Mesenteric fat pad (tissue), 1 donor: ENCODE results near the gene ZFYVE9. TPM values are rescaled to one million over a fixed set of nuclear protein-coding genes. Genes with fewer than 3 reads are reported as not detected.

ENCODE experiments used
- DNase-seq: peaks from one replicate; pipeline ENCODE4 v3.0.0-alpha.2; 2020; ENCODE audit warnings: low spot score
- total RNA-seq: library from RNA; stranded (reverse); fragmentation: NEBNext Ultra II Directional; extraction: Animal tissue kit (Norgen Biotek cat#: 25700); gene quantifications from one replicate; pipeline ENCODE4 v1.2.1, GENCODE V29; 2021
- donor health status: DM: yes; HTN: yes; CAD: no.

Gene ZFYVE9
- total RNA-seq, 1 donor from 2014 or later: 21.1 TPM

DNA sequence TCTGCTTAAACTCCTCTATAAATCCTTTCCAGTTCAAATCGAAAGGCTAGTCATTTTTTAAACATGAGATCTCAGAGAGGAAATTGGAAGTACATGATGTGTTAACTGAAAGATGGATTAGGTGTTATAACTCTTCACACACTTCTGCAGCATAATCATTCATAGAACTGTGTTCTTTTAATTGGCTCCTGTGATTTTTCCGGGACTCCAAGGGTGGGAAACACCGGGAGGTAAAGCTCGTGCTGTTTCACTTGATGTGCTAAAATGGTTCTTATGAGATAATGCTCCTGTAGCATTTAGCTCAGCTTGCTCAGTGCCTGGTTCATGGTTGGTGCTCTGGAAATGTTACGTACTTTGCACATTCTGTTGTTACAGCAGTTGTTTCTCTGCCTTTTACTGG is 183.9 kb downstream of the ZFYVE9 start:
- no peak for DNase-seq

DNA sequence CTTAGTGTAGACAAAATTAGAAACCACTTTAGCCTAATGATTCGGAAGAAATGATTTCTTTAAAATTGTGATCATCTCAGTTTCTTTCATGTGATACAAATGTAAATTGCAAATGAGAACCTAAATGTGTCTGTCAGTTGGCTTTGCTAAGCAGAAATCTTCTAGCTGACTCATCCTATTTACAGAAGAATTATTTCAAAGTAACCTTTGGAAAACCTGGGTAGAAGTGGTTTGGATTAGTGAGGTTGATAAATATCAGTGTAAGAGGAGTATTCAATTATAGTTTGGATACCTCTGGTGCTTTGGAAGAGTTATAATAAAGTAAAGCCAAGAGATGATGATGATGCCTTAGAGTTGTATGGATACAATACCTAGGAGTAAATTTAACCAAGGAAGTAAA is 186.7 kb downstream of the ZFYVE9 start:
- DNase-seq: no peak

DNA sequence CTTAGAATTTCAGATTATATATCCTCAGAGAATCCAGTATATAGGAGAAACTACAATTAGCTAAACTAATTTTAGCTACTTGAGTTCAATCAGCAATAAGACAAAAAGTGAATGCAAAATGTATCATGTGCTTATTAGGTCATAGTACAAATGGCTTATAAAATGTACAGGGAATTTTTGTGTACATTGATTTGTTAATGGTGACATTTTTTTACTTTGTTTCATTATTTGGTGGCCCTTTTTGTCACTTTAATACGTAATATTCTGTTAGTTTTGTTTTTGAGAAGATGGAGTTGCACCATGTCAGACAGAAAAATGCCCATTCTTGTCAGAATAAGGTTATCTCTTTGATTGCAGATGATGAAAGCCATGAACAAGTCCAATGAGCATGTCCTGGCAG is 190.5 kb downstream of the ZFYVE9 start:
- no peak for DNase-seq

DNA sequence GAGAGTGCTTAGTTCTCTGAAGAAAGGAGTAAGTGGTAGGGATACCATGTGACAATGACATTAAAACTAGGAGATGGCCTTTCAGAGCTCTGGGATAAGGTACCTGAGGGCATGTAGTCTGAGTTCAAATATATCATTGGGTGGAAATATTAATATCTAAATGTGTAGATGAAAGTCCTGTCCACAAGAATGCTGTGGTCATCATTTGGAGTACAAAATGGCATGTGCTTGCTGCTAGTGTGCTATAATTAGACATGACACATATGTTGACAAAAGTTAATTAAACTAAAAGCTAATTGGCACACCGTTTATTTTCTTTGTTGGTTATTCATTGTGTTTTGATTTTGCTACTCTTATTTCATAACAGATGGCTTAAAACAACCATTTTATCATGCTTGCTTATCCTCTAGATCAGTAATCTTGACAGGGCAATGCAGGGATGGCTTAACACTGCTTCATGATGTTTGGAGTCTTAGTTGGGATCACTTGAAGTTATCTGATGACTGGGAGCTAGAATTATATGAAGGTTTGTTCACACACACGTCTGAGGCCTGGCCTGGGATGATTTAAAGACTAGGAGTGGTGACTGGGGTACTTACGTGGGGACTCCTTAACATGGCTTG is 193.1 kb downstream of the ZFYVE9 start:
- DNase-seq: no peak

DNA sequence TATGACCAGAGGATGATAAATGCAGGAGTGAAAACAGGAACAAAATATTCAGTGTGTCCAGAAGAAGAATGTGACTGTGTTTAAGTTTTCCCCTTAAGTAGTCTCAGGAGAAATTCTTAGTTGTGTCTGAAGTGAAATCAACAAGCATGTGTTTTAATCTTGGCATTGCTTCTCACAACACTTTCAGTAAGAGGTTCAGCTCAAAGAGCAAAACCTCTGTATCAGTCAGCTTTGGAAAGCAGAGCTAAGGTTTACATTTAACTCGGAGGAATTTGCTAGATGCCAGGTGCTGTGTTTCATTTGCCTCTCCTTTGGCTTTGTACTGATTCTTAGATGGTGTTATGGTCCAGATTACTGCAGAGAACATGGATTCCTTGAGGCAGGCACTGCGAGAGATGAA is 195.6 kb downstream of the ZFYVE9 start:
- DNase-seq: no peak

DNA sequence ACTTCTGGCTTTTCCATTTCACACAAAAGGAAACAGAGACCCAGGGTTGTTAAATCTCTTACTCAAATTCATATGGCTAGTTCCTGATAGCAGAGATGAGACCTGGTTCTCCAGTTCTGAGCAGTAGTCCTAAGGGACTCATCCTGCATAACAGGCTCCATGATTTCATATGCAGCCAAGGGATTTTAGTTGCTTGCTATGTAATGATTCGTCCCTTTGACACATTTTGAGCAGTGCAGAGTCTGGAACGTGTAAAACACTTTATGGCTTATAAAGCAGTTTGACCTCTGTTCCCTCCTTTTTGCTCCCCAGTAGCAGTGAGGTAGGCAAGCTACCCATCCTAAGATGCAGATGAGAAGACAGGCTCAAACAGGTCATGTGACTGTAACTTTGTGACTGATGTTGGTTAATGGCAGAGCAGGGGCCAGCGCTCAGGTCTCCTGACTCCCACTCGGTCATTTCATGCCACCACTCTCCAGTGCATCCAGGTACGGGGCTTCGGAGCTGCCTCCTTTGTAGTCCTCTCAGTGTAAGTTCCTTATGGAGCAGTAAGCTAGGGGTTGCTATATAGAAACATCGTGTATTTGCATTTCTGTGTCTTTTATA is 199.9 kb downstream of the ZFYVE9 start:
- no peak for DNase-seq

DNA sequence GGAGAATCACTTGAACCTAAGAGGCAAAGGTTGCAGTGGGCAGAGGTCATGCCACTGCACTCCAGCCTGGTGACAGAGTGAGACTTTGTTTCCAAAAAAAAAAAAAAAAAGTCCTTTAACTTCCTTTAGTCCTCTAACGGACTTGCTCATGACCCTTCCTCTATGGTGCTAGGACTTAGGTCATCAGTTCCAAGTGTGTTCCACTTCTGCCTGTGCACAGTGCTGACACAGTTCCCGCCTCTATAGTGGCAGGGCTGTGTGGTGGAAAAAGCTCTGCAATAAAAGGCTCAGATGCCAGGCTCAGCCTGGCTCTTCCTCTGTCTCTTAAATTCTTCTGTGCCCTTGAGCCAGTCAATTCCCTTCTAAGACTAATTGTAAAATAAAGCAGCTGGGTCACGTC is 202.1 kb downstream of the ZFYVE9 start:
- DNase-seq: no peak

DNA sequence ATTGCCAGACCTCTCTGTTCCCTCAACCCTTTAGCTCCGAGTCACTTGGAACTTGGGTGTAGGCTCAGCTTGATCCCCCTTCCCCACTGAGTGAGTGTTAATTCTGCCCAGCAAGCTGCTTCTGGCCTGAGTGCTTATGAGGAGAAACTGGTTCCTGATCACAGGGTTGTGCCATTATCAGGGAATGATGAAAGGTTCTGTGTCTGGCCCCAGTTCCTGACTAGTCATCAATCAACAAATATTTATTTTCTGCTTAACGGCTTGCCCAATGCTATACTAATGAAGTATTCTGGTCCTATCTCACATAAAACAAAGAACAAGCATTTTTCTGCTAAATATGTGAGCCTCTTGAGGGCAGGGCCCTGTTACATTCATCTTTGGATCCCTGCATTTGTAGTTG is 203.4 kb downstream of the ZFYVE9 start:
- no peak for DNase-seq

DNA sequence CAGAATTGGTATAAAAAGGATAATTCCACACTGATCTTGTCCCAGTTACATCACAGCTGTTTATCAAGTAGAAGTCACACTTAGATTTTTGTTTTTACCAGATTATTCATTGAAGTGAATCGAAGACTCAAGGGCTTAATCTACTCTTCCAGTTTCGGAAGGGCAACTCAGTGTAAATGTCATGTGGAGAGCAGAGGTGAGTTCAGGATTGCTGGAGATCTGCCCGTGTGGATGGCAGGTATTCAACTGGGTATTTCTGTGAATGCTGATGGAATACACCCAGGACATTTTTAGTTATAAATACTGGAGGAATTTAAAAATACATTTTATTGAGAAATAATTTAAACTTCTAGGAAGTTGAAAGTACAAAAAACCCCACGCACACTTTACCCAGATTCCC is 204.8 kb downstream of the ZFYVE9 start:
- no peak for DNase-seq

DNA sequence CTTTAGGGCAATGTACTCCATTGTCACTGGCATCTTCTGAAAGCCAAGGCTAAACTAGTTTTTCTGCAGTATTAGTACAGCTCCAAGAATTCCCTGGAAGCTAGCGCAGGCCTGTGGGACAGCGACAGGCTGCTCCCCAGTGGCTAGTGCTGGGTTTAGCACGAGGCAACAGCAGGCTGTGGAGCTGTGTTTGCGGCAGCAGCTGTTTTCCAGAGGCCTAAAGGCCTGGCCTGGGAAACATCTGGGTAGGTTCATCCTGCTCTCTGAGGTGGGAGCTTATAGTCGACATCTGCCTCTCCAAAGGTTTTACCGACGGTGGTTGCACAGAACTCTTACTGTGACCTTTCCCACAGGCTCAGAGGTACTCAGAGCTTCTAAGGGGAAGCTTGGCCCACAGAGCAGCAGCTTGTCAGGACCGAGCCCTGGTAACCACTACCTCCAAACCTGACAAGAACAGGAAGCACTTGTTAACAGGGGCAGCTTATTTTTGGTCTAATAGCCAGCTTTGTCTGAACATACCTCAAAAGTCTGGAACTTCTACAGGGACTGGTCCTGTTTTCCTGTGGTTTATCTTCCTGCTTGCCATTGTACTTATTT is 206.9 kb downstream of the ZFYVE9 start:
- peak; percentile 55 for DNase-seq

DNA sequence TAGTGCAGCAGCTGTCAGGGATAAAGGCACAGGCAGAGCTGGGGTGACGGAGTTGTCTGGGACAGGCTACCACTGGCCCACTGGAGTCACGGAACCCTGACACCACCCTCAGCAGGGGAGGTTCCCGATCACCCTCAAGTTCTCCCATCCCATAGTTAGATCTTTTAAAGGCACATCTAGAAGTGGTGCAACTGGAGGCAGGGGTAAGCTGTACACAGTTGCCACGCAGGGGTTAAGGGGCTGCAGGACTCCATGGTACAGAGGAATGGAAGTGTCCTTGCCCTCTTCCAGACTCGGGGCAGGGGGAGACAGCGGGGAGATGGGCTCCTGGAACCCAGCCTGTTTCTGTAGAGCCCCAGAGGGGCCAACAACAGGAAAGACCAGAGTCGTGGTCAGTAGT is 210.8 kb downstream of the ZFYVE9 start:
- DNase-seq: no peak

DNA sequence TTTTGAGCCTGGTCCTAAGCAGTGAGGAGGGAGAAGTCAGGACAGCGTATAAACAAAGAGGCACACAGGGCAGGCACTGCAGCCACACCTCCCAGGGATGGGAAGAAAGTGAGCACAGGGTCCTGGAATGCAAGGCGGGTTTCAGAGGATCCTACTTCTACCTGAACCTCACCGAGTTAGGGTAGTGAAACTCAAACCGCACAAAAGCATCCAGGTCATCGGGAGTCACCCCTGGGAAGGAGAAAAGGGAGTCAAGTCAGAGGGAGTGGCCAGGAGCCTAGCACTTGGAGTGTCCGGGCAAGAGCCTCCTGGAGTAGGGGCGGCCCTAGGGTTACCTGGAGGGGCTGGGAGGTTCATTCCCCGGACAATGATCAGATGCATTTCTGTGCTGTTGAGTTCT is 213.5 kb downstream of the ZFYVE9 start:
- no peak for DNase-seq

DNA sequence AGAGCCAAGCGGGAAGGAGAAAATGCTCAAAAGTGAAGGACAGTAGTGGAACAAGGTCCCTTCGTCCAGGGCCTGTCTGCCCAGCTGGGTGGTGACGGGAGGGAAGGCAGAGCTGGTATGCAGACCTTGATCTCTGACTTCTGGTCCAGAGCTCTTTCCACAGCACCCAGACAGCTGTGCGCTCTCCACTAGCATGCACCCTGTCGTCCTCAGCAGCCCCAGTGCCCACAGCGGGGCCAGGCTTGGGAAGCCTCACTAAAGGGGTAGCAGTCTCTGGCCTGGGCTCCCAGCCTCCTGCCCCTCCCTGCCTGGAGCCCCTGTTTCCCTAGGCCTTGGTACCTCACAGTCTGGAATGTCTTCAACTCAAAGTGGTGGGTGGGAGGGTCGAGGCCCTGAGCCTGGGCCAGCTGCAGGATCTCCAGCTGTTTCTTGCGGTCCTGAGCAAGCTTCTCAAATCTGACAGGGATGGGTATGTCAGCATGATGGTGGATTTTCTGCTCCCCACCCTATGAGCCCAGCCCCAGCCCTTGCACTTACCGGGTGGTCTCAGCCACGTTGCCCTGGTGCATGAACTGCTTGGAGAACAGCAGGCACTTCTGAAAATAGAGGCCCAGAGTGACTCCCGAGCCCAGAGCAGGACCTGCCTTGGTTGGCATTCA is 214.1 kb downstream of the ZFYVE9 start:
- no peak for DNase-seq

DNA sequence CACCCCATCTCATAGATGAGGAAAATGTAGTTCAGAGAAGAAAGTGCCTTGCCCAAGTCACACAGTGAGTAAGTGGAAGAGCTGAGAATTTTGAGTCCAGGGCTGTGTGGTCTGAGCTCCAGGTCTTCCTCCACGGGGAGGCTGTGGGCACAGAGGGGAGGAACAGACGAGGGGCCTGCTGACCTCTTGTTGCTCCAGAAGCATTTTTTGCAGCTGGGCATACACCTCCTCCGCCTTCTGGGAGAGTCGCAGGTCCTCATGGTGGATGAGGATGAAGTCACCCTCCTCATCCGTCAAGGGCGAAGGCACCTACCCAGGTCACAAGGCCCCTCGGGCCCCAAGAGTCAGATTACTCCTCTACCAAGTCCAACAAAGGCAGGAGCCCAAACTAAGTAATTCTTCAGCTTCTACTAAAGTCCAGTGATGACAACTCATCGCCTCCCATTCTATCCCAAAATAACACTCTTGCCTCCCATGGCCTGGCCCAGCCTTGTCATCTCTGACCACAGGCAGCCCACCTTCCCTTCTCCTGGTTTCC is 215.0 kb downstream of the ZFYVE9 start:
- DNase-seq: no peak

DNA sequence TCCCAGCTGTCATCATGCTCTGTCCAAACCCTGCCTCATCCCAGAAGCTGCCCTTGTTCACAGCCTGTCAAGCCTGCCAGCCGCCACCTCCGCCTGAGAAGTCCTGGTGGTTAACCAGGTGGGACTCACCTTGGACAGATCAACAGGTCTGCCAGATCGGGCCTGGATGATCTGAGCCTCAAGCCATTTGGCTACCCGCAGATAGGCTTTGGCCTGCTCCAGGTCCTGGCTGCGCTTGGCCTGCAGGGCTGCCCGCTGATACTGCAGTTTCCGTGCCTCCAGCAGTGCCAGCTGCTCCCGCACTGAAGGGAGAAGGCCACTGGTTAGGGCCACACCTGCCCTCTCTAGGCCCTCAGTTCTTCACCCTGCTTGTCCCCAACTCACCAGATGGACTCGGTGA is 215.5 kb downstream of the ZFYVE9 start:
- no peak for DNase-seq

DNA sequence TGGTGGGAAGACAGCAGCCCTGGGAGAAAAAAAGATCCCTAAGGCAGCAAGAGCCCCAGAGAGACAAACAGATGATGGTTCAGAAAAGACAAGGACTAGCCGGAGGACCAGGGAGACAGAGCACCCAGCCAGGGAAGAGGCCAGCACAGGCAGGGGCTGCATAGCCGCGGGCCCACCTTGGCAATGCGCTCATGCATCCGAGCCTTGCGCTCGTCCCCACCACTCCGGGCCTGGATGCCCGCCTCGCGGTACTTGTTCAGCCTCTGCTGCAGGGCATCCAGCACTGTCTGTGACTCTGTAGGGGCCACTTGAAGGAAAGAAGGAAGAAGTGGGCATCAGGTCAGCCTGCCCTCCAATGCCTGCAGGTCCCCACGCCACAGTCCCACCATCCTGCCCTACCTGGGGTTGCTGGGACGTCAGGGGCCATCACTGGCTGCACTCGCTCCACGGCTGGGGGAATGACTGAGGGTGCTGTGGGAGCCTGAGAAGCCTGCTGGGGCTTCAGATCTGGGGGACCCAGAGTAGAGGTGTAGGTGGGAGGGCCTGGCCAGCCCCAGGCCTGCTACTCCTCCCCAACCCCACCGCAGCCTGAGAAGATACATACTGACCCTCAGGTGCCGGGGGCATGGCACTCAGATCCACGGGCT is 217.1 kb downstream of the ZFYVE9 start:
- DNase-seq: no peak

DNA sequence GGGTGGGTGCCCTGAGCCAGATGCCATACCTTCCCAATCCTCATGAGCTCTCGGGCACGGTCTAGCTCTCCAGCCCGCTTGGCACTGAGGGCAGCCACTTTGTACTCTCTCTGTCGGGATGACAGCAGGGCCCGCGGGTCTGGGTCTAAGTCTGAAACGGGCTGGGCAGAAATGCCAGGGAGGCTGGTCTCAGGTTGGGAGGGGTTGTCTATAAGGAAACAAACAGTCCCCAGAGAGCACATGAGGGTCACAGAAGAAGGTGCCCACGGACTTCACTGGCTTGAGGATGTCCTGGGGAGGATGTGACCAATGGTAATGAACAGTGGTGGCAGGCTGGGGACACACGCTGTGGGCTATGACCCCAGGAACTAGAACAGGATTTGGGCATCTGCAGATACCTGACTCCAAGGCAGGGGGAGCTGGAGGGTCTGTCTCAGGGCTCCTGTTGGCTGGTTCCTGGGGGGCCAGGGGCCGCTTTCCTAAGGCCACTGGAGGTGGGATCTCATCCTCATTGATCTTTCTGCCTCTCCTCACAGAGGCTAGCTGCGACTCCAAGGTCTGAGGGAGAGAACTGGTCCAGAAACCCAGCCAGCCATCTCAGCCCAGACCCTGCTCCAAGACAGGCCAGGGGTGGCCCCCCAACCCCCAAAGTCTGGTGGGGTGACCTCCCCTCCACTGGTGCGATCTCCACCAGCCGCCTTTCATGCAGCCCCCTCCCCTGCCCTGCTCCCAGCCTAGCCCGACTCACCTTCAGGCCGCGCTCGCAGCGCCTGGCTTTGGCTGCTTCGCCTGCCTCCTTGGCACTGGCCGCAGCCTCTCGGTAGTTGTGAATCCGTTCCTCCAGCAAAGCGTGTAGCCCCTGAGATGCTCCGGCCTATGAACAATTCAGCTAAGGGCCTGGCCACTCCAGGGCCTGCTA is 218.0 kb downstream of the ZFYVE9 start:
- DNase-seq: no peak

DNA sequence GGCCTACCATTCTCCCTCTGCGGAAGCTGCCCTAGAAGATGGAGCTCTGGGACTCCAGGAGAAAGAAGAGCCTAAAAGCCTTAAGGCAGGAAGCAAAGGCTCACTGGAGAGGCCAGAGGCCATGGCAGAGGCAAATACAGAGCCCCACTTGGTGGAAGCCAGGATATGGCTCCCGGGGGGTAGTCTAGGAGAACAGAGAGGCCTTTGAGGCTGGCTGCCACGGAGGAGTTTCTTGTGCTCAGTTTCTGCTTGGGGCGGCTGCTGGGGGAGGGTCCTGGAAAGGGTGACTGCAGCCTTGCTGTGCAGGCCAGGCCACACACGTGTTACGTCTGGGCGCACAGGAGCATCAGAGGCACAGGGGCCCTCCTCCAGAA is 218.7 kb downstream of the ZFYVE9 start:
- no peak for DNase-seq

DNA sequence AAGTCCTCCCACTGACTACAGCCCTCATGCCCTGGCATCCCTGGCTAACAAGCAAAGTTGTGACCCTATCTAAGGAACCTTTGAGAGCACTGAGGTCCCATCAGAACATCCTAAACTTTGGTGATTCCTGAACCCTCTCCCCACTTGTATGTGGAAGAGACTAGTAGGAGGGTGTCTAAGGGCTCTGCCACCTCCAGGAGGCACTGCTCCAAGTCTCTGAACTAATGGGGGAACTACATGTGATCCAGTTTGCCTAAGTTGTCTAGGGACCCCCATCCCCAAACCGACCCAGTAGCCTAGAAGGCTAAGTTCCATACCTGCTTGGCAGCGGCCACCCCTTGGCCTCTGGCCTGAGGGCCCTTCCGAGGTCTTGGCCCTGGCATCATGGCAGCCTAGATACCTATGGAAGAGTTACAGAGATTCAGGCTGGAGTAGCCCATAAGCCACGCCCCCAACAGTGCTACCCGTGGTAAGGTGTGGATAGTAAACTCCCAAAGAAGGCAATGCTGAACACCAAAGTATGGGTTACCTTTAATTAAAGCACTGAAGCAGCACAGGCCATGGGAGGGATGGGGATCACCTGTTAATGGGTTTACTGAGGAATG is 222.4 kb downstream of the ZFYVE9 start:
- no peak for DNase-seq

DNA sequence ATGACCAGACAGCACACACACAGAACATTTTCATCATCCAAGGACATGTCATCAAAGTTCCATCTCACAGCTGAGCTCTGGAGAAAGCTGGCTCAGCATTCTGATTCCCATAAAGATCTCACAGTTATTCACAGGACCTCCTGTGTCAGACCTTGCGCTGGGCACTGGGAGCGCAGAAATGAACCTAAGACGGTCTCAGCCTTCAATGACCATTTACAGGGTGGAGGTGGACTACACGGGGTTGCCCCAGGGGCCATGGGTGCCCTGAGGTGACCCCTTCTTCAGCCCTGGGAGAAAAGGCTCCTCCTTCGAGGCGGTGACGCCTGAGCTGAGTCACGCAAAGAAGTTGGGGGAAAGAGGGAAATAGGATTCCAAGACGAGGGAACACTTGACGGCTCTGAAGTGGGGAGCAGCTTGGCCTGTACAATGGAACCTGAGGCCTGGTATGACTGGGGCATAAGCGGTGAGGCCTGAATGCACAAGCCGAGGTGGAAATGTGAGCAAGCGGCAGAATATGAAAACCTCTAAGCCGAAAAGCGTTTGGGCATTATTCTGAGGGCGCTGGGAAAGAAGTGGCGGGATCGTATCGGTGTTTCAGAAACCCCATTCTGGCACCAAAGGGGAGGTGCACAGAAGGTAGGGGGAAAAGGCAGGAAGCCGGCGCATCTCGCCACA is 223.3 kb downstream of the ZFYVE9 start:
- no peak for DNase-seq
